Activated CD4-positive, alpha-beta T cell treated with anti-CD3 and anti-CD28 coated beads, Interleukin-2, amount 50 U/mL, for 1 hour (primary cell): ENCODE data around the gene FTSJ1.

Source experiments
- DNase-seq: peaks from one replicate; pipeline ENCODE4 v3.0.0-alpha.2; 2020

Gene FTSJ1

DNA sequence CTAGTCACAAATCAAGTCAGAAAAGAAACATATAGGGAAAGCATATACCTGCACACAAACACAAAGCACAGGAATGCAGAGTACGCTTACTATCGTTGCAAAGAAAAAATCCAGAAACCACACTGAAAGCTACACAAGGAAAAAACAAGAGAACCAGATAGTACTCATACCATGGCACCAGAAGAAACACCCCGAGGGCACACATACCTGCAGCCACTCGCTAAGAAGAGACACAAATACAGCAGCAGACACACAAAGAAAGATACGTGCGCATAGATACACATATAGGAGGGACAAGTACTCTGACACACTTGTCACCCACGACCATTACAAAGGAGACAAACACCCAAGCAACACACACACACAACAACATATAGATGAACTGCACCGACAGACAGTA is 4.5 kb upstream of the FTSJ1 start:
- DNase-seq = no peak

DNA sequence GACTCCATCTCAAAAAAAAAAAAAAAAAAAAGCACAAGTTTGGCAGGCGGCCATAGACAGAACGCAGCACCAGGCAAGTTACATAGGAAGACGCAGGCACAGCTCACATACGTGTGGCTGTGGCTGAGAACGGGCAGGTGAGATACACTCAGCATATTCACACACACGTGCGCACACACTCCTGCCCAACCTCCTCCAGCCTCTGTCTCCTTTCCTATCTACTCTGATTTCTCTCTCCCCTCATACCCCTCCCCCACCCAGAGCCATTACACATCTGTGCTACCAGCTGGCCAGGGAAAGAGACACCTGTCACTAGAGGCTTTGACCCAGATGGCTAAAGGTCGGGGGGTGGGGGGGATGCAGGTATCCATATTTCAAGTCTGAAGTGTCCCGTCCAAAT is 3.8 kb upstream of the FTSJ1 start:
- DNase-seq = no peak

DNA sequence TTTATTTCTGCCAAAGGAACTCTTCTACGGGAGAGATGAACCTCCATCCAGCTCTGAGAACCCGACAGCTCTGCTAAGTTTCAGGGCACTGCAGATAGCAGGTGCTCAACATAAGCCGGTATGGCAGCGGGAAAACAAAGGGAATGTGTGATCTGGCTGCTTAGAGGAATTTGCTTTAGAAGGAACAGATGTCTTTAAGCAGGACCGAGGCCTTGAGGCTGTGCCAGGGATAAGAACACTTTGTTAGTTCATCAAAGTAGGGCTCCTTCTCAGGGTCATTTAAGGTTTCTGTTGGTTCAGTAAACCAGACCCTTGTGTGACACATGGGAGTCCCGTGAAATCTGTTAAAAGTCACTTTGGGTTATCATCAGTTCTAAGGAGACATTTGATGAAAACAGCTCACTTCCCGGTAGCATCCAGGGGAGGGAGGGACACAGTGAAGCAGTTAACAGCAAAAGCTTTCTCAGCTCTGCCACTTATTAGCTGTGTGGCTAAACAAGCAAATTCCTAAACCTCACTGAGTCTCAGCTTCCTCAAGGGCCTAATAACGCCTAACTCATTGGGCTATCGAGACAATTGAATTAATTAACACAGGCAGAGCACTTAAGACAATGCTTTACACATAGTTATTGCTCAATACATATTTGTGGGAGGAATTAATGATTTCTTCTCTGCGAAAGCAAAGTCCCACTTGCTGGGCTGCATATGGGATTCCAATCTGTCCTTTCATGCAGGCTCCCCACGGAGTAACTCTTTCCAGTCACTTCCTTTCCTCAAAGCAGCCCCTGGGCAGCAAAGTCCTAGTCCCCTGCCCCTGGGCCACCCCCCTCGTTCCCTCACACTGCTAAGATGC is 2.9 kb upstream of the FTSJ1 start:
- DNase-seq = no peak

DNA sequence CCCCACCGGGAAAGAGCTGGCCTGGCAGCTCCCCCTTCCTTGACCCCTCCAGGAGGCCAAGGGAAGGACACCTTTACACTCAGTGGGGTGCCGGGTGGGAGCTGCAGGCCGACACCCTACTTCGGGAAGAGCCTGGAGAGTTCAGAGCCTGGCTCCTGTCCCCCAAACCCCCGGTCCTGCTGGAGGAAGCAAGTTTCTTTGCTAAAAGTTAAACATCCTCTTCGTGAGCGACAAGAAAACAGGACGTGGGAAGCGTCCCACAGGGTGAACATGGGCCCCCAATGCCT is 2.4 kb upstream of the FTSJ1 start:
- no peak for DNase-seq

DNA sequence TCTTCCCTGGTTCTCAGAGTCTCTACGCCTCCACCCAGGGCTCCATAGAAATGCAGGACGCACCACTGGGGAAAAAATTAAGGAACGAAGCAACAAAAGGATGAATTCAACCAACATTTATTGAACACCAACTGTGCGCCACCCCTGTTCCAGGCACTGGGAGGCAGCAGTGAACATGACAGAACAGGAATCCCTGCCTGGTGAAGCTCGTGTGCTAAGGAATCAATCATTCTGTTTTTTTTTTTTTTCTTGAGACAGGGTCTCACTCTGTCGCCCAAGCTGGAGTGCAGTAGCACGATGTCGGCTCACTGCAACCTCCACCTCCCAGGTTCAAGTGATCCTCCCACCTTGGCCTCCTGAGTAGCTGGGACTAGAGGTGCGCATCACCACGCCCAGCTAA is 1.9 kb upstream of the FTSJ1 start:
- no peak for DNase-seq

DNA sequence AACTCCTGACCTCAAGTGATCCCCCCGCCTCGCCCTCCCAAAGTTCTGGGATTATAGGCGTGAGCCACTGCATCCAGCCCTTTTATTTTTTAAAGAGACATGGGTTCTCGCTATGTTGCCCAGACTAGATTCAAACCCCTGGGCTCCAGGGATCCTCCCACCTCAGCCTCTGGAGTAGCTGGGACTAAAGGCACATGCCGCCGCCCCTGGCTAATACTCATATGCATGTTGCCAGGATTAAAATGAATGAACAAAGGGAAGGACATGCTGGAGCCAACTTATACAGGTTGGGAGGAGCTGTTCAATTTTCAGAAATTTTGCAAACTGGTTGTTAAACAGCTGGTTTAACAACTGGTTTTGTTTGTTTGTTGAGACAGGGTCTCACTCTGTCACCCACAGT is 1.4 kb upstream of the FTSJ1 start:
- DNase-seq = no peak

DNA sequence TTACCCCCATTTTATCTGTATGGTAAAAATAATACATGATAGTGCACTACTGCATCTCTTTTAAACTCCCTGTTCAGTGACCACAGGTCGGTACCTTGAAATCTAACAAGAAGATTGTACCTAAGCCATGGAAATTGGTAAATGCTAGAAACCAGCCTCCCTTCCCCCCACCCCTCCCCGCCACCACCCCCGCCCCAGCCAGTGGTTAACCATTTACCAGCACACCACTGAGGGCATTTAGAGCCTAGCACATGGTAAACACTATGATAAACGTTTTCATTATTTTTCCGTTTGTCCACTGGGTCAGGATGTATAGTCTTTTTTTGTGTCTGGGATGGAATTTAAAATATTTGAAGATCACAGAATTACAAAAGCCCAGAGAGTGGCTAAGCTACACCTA is 703 bp upstream of the FTSJ1 start:
- no peak for DNase-seq

DNA sequence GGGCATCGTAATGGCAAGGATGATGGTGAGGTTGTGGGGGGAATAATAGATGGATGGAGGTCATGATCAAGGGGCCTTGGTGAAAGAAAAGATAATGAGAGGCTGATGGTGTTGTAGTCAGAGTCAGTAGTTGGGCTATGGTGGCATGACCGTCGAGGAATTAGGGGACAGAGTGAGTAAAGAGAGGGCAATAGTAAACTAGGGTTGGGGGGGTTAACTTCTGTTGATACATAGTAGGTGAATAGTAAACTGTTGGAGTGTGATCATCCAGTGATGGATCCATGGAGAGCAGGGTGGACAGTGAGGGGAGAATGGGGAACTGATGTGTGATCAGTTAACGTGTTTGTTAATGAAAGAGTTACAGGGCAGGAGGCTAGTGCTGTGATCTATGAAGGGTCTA is 920 bp downstream of the FTSJ1 start:
- no peak for DNase-seq

DNA sequence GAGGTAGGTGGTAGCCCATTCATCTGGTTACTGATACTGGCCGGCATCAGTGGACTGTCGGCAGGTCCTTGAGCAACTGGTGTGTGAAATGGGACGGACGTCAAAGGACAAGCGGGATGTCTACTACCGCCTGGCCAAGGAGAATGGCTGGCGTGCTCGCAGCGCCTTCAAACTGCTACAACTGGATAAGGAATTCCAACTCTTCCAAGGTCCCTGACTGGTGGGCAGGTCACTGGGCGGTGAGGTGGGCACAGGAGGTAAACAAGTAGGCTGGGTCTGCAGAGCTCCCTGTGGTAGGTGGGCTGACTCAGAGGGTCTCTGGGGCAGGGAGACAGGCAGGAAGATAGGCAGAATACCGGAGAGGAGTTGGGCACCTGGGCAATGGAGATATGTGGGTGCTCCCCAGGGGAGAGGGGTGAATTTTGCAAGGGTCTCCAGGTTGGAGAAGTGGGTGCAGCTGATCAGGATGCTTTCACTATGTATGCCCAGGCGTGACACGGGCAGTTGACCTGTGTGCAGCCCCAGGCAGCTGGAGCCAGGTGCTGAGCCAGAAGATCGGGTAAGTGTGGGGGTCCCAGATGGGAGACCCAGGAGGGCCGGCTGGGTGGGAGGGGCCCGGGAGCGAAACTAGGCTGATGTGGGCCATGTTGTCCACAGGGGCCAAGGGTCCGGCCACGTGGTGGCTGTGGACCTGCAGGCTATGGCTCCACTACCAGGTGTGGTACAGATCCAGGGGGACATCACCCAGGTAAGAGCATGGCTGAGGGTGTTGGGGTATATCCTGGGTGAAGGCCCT is 2.2 kb downstream of the FTSJ1 start:
- DNase-seq = no peak

DNA sequence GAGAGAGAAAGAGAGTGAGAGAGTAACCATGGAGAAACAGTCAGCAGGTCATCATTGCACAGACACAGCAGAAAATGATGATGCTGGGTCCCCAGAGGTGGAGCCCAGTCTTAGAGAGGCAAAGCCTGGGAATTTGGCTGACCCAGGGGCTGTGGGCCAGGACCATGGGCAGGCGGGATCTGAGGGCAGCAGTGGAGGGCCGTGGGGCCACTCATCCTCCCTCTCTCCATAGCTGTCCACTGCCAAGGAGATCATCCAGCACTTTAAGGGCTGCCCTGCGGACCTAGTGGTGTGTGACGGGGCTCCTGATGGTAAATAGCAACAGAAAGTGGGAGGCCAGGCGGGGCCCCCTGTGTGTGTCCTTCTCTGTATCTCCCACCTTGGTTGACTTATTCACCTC is 2.8 kb downstream of the FTSJ1 start:
- DNase-seq = no peak

DNA sequence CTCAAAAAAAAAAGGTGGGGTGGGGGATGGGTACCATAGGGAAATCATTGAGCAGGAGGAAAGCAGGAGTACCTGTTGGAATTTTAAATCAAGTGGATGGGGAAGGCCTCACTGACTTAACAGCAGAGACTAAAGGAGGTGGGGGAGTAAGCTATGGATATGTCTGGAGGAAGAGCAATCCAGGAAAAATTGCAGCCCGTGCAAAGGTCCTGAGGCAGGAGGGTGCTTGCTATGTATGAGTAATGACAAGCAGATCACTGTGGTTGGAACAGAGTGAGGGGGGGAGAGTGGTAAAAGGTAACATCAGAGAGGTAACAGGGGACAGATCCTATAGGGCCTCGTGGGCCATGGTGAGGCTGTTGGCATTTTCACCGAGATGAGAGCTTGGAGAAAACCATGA is 4.1 kb downstream of the FTSJ1 start:
- DNase-seq = no peak

DNA sequence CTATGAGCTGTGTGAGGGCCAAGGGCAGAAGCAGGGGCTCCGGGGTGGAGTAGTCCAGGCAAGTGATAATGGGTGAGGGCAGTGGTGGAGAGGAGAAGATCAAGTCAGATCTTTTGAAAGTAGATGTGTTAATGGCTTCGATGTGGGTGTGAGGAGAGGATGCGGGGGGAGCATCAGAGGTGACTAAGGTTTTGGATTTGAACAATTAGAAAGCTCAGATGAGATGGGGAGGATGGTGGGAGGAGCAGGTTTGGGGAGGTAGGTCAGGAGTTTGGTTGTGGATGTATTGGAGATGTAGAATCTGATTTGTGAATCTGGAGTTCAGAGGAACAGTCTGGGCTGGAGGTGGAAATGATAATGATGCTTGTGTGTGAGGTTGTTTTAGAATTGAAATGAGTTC is 4.6 kb downstream of the FTSJ1 start:
- DNase-seq = no peak

DNA sequence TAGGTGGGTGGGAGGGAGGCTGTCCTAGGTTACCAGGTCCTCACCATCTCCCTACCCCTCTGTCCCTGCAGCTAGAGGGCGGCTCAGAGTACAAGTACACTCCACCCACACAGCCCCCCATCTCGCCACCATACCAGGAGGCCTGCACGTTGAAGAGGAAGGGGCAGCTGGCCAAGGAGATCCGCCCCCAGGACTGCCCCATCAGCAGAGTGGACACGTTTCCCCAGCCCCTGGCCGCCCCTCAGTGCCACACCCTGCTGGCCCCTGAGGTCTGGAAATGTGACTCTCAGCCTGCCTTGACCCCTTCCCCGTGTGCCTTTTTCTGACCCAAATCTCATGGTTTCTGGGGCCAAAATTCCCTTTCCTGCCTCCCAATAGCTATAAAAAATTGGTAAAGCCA is 6.5 kb downstream of the FTSJ1 start:
- DNase-seq = no peak

DNA sequence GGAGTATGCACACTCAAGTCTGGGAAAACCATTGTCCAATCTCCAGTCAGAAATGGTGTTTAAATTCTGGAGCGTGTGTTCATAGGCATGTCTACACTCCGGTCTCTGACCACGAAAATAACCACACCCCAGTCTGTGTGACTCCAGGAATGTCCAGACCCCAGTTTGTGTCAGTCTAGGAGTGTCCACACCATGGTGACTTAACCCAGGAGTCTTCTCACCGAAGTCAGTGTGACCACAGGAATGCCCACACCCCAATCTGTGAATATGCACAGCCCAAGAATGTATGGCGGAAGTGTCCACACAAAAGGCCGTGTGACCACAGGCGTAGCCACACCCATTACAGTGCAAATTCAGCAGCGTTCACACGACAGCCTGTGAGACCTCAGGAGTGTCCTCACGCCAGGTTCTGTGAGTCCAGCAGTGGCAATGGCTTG is 11.4 kb downstream of the FTSJ1 start:
- DNase-seq = no peak

DNA sequence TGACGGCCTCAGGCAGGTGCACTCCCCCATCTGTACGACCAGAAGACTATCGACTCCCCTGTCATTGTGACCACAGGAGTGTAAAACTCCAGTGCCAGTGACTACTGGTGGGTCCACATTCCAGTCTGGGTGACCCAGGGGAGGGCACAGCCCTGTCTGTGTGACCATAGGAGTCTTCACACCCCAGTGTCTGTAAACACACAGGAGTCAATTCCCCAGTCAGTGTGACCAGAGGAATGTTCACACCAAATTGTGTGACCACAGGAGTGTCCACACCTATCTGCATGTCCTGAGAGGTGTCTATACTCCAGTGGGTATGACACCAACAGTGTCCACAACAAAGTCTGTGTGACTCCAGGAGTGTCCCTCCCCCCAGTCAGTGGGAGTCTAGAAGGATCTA is 12.0 kb downstream of the FTSJ1 start:
- DNase-seq = no peak

DNA sequence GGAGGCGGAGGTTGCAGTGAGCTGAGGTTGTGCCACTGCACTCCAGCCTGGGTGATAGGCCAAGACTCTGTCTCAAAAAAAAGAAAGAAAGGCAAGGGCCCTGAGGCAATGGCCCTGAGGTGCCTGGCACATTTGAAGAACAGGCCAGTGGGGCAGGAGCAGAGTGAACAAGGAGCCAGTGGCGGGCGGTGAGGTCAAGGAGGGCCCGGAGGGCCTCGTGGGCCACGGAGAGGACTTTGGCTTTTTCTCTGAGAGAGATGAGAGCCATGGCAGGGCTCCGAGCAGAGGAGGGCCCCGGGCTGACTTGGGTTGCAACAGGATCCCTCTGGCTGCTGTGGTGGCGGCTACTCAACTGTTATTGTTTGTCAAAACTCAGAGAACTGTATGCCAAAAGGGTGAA is 13.3 kb downstream of the FTSJ1 start:
- no peak for DNase-seq

DNA sequence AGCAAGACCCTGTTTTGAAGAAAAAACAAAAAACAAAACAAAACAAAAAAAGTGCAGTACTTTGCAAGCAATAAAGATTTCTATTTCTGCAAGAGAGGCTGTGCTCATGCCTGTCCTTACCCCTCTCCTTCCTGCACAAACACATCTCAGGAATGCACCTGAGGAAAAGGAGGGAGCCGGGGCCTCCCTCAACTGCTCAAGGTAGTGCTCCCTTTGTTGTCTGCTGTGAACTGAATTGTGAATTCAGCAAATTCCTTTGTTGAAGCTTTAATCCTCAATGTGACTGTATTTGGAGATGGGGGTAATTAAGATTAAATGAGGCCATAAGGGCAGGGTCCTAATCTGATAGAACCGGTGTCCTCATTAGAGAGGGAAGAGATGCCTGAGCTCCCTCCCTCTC is 13.9 kb downstream of the FTSJ1 start:
- DNase-seq = no peak

DNA sequence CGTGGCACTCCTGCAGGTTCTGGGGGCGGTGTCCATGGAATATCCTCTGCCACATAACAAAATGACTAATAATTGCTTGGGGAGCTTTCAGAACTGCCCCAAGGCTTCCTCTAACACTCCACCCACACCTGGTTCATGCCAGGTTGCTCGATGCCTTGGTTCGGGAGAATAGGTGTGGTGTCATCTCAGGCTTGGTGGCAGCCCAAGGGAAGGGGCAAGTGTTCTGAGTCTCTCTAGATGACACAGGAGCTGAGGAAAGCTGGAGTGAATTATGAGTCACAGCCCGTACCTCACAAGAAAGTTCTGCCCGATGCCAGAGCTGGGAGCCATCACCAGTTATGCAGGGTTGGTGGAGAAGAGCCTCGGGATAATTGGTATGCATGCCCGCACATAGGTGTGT is 14.7 kb downstream of the FTSJ1 start:
- no peak for DNase-seq

DNA sequence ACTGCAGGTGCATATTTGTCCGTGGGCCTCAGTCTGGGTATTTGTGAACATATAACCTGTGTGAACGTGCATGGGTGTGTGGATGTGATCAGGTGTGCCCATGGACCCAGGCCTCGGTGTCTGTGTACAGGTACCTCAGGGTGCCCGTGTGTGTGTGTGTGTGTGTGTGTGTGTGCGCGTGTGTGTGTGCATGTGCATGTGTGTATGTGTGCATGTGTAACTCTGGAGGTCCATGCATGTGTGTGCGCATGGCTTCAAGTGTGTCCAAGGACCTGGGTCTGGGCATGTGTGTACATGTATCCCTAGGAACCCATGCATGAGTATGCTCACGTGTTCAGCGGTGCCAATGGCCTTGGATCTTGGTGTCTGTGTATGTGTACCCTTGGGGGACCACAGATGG is 15.8 kb downstream of the FTSJ1 start:
- DNase-seq = no peak

DNA sequence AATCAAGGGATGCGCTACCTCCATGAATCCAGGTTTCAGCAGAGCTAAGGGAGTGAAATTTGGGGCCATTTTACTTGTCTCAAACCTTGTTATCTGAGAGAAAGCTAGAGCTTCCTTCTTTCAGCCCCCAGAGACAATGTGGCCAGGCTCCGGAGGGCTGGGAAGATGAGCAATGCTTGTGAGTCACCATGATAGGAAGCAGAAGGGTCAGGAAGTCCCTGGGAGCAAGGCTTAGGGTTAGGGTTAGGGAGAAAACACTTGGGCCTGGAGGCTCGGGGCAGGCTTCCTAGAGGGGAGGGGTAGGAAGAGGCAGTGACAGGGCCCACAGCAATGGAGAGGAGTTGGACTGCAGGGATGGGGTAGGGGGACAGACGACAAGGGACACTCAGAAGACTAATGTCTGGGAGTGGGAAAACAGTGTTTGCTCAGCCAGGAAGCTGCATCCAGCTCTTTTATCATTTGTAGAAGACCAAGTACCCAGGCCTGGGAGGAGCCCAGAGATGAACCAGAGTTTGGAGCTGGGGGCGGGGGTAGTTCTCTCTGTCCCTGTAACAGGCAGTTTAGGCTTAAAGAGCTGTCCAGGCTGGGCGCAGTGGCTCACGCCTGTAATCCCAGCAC is 16.4 kb downstream of the FTSJ1 start:
- DNase-seq = no peak

DNA sequence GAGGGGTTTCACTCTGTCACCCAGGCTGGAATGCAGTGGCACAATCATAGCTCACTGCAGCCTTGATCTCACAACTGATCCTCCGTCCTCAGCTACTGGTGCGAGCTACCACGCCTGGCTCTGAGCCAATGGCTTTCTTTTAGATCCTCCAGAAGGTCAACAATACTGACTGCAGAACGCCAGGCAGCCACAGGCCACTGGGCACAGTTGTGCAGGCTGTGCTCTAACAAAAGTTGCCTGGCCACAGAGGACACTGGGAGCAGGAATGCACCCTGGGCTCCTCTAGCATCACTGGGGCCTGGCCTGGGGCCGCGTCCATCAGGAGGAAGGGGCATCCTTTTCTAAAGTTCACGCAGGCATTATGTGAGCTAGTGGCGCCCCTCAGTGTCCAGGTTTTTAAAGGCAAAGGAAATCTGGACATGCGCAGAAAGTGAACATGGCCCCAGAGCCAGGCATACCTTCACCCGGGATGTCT is 17.9 kb downstream of the FTSJ1 start:
- no peak for DNase-seq

DNA sequence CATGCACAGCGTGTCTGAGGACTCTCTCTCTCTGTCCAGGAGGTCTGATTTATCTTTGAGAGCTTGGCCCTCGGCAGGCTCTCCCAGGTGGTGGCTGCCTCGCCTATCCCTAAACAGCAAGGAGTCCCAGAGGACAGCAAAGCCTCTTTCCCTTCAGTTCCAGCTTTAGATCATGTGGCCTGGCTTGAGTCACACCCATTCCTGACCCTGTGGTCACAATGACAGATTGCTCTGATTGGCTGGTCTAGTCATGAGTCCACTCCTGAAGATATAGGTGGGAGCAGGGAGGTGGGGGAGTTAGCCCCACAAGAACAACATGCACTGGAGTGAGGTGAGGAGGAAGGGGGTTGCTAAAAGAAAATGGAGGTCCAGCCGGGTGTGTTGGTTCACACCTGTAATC is 20.7 kb downstream of the FTSJ1 start:
- no peak for DNase-seq

DNA sequence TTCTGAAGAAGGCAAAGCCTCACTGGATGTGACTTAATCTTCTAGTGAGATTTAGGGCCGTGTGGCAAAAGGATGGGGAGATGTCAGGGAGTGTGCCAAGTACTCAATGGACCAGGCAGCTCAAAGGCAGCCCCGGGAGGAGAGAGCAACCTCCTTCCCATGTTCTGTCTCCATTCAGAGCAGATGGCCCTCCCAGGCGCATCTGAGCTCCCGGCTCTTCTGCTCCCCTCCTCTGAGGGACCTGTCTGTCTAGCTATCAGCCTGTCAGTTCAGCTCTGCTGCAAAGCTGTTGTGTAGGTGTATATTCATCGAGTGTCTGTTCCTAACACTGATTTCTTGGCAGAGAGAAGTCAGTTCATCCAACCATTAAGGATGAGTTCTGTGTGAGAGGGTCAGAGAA is 21.9 kb downstream of the FTSJ1 start:
- no peak for DNase-seq

DNA sequence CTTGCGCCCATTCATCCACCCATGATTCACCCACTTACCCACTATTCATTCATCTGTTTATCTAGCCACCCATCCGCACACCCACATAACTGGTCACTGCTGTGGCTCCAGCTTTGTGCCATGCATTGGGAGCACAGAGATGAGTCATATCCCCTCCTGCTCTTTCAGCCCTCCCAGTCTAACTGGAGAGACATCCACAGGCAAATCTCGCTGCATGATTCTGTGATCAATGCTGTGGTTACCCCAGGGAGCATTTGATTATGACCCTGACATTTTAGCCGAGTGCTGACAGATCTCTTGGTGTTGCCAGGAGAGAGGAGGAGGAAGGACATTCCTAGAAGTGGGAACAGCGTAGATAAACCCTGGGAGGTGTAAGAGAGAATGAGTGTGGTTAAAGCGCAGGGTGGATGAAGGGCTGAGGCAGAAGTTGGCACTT is 22.4 kb downstream of the FTSJ1 start:
- DNase-seq = no peak
